Posterior cingulate gyrus (tissue), 11 donors: Measurements from ENCODE around the gene BCAS1.
A peak's percentile ranks its signal among the peaks of the same experiment; 100 is the strongest.

Source experiments
- DNase-seq, 10 donors: peaks; one replicate each; pipeline versions ENCODE4 v3.0.0 to v3.0.0-alpha.2; 2020 to 2021; ENCODE audit warnings: mixed read lengths in 3 of 10
- intact Hi-C: fragments of 100-400 bp; cut with DNase I; formaldehyde crosslinking; loops from one replicate; pipeline ENCODE4 v1.15.1; 2023

BCAS1 gene

GRCh38 chr20:54103762-54104600 lies 33.6 kb upstream of the BCAS1 start:
- no peak for DNase-seq
- intact Hi-C loops = no loop called here

DNA sequence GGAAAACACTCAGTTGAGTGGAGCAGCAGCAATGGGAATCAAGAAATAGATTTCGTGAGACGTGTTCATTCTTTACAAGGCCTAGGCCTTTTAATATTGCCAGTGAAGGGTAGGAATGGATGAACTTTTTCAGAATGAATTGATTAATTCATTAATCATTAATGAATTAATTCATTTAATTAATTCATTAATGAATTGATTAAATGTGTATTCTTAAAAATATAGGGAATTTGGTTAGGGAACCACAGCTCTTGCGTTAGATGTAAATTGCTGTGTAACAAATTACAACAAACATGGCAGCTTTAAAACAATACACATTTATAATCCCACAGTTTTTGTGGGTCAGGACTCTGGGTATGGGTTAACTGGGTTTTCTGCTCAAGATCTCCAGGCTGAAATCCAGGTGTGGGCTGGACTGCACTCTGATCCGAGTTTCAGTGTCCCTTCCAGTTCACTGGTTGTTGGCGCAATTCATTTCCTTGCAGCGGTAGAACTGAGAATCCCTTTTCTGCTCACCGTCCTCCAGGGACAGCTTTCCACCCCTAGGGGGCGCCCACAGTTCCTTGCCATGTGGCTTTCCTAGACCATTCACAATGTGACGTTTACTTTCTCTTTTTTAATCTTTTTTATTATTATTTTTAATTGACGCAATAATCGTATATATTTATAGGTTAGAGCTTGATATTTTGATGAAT lies 32.8 kb upstream of the BCAS1 start:
- intact Hi-C loops = no loop called here
- DNase-seq = peak in 8 of 10 donors; percentile 40 to 92 (median 73)

GRCh38 chr20:54102543-54102942 lies 32.1 kb upstream of the BCAS1 start:
- DNase-seq = no peak
- intact Hi-C loops = no loop called here

GRCh38 chr20:54100563-54100962 lies 30.2 kb upstream of the BCAS1 start:
- no peak for DNase-seq
- intact Hi-C loops = no loop called here

DNA sequence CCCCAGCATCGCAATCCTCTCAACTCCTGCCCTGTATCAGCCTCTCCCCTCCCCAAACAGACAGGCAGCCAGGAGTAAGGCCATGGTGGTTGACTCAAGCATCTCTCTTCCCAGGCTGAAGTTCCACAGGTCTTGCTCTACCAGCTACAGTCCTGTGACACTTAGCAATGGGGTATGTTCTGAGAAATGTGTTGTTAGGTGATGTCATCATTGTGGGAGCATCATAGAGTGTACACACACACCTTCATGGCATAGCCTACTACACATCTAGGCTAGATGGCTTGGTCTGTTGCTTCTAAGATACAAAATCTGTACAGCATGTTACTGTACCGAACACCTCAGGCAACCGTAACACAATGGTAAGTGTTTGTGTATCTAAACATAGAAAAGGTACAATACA lies 29.5 kb upstream of the BCAS1 start:
- DNase-seq = no peak
- intact Hi-C loops = no loop called here

- intact Hi-C loops = no loop called here
- DNase-seq = no peak
Observed at GRCh38 chr20:54098047-54098446, 27.7 kb upstream of the BCAS1 start.

- intact Hi-C loops = loop anchor here (2.0 kb wide), 1 partner anchor 550 kb away; no protein-coding TSS in a partner anchor
- DNase-seq = no peak
Observed at GRCh38 chr20:54097236-54097529, 26.8 kb upstream of the BCAS1 start.

DNA sequence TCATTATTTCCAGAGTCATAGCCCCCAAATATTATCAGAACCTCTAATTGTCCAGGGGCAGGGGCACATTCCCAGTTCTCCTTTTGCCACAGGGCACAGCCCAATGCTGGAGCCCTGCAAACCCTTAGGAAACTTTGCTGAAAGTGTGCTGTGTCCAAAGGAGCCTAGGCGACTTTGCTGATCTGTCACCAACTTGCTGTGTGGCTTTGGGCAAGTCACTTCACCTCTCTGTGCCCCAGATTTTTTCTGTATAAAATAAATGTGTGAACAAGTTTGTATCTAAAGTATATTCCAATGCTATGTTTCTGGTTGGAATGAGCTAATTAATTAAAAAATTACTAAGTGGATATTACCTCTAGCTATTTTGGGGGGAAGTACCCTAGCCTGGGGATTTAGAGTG lies 25.4 kb upstream of the BCAS1 start:
- no peak for DNase-seq
- intact Hi-C loops = loop anchor here (1.0 to 2.0 kb wide), 2 partner anchors 103 to 551 kb away; no protein-coding TSS in a partner anchor

DNA sequence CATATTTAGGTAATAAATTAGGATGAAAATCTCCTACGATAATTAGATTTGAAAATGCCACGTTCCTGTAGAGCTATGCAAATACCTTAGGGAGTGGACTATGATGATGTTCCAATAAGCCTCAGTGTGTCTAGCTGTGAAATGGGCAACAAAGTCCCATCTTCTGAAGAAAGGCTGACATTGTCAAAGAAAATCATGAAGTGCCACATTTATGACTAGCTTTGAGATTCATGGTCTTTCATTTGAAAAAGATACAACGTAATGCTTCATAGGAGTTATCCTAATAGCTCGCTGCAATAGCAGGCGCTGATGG lies 23.8 kb upstream of the BCAS1 start:
- intact Hi-C loops = no loop called here
- DNase-seq = no peak

- no peak for DNase-seq
- intact Hi-C loops = no loop called here
Observed at GRCh38 chr20:54093423-54094267, 23.3 kb upstream of the BCAS1 start.

DNA sequence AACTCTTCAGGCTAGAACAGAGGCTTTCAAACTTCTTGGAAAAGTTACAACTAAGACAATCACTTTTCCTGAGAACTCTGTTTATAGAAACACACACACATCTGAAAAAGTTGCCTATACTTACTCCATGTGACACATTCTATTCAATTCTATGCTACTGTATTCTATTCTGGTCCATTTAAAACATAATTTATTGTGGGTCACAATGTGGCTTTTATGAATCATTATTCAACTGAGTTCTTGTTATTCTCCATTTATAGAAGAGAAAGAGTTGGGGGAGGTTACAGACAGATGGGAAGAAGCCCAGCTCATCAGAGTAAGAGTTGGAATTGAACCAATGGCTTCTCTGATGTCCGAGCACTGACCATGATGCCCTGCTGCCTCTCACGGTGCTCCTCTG lies 21.6 kb upstream of the BCAS1 start:
- no peak for DNase-seq
- intact Hi-C loops = no loop called here

DNA sequence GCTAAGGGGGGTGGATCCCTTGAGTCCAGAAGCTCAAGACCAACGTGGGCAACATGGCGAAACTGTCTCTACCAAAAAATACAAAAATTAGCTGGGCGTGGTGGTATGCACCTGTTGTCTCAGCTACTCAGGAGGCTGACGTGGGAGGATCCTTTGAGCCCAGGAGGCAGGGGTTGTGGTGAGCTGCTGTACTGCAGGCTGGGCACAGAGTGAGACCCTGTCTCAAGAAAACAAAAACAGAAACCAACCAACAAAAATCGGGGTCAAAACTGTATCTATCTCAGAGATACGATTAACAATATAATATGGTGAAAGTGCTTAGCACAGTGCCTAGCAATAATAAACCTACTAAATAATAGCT lies 20.7 kb upstream of the BCAS1 start:
- intact Hi-C loops = no loop called here
- no peak for DNase-seq

DNA sequence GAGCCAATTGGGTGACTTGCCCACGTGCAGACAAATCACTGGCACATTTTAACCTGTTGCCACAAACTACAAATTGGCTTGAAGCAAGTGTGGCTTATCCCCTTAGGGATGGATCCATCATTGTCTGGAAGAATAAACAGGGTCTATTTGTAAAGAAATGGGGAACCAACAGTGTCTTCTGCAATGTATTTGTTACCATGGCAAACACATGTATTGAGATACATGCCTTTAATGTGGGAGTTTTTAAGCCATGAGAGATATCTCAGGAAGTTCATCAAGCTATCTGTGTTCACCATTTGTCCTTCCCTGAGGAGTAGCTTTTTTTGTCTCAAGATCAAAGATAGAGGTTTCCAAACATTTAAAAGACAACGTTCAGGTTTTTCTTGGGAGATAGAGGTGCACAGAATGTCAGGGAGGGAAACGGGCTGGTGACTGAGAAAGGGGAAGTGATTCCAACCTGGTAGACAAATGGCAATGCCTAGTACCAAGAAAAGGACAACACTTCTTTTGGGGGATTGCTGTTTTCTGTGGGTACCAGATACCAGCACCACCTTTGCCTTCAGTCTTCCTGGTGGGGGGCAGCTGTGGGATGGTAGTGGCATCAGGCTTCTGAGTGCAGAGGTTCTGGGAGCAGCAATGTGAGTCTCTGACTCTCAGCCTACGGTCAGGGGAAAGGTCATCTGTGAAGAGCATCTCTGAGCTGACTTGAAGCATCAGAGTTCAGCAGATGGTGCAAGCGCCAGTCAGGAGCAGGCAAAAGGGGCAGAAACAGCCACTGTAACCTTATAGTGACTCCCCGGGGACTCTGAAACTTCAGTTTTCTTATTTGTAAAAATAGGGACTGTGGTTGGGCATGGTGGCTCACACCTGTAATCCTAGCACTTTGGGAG lies 20.1 kb upstream of the BCAS1 start:
- intact Hi-C loops = no loop called here

GRCh38 chr20:54088430-54088829 lies 18.0 kb upstream of the BCAS1 start:
- intact Hi-C loops = no loop called here
- DNase-seq = no peak

More for the DNA sequence above, 20.1 kb upstream of the BCAS1 start:
- no peak for DNase-seq

- intact Hi-C loops = no loop called here
Observed at GRCh38 chr20:54086507-54087039, 16.2 kb upstream of the BCAS1 start.

DNA sequence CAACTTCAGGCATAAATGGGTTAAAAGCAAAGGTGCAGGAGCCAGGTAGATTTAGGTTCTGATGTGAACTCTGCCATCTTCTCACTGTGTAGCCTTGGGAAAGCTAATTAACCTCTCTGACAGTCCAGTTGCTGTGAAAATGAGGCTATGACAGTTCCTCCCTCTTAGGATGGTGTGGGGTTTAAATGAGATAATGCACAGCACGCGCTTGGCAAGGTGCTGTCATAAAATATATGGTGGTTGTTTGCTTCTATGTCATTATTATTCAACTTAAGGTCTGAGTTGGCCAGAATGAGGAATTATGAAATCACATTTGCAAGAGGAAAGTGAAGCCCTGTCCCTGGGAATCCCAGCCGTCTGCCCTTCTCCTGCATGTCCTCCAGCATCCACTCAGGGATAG lies 15.5 kb upstream of the BCAS1 start:
- DNase-seq = no peak
- intact Hi-C loops = no loop called here

More at GRCh38 chr20:54086507-54087039, 16.2 kb upstream of the BCAS1 start:
- DNase-seq = no peak

GRCh38 chr20:54085425-54085824 lies 15.0 kb upstream of the BCAS1 start:
- no peak for DNase-seq
- intact Hi-C loops = no loop called here

GRCh38 chr20:54084727-54085388 lies 14.5 kb upstream of the BCAS1 start:
- intact Hi-C loops = no loop called here
- no peak for DNase-seq

DNA sequence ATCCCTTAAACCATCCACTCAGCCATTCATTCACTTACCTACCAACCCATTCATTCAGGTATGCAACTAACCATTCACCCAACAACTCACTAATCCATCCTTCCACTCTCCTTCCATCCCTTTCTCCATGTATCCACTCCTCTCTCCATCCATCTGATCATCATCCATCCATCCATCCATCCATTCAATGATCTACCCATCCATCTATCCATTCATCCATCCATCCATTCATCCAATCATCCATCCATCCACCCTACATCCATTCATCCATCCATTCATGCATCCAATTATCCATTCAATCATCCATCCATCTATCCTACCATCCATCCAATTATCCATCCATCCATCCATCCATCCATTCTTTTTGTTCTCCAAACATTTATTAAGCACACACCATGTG lies 13.8 kb upstream of the BCAS1 start:
- intact Hi-C loops = no loop called here

DNA sequence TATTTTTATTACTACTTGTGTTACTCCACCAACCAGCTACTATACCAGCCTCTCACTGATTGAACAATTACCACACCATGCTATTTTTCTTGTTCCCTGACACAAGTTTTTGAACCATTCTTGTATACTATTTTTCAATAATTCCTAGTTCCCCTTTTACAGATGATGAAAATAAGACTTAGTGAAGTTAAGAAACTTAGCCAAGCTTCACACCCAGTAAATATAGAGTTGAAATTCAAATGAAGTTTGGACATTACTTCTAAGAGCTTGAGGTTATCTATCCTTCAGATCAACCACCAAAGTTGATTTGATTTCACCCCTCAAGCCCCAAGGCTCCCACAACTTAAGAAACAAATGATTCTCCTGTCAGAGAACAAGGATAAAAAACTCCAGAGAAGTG lies 13.1 kb upstream of the BCAS1 start:
- intact Hi-C loops = no loop called here
- DNase-seq = no peak

More for the DNA sequence above, 13.8 kb upstream of the BCAS1 start:
- DNase-seq = no peak
